ENCODE data around the gene NEK11.
A peak's percentile ranks its signal among the peaks of the same experiment; 100 is the strongest.

NEK11 gene

DNA sequence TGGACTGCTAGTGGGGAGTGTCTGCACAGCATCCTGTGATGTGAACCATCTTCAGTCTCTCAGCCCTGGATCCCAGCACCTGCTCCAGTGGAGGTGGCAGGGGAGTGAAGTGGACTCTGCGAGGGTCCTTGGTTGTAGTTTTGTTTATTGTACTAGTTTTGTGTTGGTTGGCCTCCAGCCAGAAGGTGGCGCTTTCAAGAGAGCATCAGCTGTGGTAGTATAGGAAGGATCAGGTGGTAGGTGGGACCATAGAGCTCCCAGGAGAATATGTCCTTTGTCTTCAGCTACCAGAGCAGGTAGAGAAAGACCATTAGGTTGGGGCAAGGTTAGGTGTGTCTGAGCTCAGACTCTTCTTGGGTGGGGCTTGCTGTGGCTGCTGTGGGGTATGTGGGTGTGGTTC is 20.9 kb downstream of the NEK11 start:
- peak; percentile 32 for DNase-seq

DNA sequence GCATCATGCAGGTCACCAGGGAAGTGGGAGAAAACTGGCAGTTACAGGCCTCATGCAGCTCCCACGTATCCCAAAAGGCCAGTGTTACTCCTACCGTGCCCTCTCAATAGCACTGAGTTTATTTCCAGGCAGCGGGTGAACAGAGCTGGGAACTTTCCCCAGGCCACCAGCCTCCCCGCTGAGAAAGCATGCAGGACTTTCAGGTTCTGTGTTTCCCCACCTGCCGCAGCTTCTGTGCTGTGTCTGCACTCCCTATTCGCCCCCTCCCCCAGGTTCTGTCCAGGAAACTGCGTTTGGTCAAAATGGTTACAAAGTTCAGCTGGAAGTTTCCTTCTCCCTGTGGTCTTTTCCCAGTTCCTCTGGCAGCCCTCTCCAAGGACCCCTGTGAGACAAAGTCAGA is 21.4 kb downstream of the NEK11 start:
- DNase-seq: no peak

DNA sequence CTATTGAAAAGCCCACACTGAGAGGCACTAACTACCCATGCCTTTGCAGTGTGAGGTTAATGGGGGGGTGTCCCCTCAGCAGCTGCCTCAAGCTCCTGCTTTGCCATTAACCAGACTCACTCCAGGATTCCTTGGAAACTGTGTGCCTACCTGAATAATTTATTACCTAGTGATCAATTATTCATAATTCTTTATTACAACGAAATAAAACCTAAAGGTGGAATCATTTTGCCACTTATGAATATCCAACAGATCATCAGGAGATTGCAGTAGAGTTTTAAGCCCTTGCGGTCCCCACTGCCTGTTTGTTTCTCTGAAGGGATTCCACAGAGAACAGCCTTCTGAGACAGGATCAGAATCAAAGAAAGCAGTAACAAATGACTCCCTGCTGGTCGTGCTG is 23.3 kb downstream of the NEK11 start:
- DNase-seq: no peak

- peak; percentile 14 for DNase-seq
Measured at GRCh38 chr3:131053043-131053859, 26.6 kb downstream of the NEK11 start.

DNA sequence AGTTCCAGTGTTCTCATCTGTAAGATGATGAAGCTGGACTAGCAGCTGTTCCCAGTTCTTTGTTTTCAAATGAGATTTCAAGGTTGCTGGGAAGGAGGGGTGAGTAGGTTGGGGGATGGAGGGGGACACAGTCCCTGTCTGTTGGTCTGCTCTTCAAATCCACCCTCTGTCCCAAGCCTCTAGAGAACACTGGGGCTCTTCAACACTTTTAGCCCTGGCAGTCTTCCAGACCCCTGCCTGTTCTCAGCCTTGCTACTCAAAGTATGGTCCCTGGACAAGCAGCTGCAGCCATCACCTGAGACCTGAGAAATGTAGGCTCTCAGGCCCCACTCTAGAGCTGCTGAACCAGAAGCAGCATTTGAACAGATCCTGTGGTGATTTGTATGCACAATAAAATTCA is 41.3 kb downstream of the NEK11 start:
- peak; percentile 69 for DNase-seq

- DNase-seq: no peak
Measured at GRCh38 chr3:131072099-131072559, 45.5 kb downstream of the NEK11 start.

GRCh38 chr3:131072845-131073244 is 46.2 kb downstream of the NEK11 start:
- no peak for DNase-seq

DNA sequence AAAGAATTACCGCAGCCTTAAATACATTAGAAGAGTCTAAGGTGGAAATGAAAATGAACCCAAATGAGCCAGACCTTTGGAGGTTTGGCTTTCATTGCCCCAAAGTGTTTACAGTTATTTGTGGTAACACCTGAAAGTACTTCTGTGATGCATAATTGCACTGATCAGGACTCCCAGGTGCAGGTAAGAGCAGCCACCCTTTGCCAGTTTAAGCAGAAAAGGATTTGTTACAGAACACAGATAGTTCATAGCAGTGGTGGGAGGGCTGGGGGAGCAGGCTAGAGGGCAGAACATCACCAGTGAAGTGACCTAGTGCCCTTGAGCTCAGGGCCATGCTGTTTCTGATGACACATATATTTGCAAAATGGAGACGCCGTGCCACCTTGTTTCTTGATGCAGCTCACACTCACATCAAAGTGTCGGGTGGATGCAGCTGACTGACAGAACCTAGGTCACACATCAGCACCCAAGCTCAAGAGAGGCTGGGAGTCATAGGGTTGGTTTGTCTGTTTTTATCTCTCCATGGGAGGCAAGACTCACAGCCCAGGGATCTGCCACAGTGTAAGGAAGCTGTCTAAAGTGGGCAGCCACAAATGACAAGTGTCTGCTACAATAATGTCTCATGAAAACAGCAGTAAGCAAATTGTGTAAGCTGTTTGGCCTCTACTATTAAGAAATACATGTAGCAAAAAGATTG is 49.1 kb downstream of the NEK11 start:
- DNase-seq: no peak

GRCh38 chr3:131077904-131078303 is 51.2 kb downstream of the NEK11 start:
- DNase-seq: no peak

GRCh38 chr3:131079086-131079485 is 52.4 kb downstream of the NEK11 start:
- DNase-seq: no peak

GRCh38 chr3:131081224-131081623 is 54.5 kb downstream of the NEK11 start:
- no peak for DNase-seq

GRCh38 chr3:131082246-131082645 is 55.6 kb downstream of the NEK11 start:
- DNase-seq: no peak

DNA sequence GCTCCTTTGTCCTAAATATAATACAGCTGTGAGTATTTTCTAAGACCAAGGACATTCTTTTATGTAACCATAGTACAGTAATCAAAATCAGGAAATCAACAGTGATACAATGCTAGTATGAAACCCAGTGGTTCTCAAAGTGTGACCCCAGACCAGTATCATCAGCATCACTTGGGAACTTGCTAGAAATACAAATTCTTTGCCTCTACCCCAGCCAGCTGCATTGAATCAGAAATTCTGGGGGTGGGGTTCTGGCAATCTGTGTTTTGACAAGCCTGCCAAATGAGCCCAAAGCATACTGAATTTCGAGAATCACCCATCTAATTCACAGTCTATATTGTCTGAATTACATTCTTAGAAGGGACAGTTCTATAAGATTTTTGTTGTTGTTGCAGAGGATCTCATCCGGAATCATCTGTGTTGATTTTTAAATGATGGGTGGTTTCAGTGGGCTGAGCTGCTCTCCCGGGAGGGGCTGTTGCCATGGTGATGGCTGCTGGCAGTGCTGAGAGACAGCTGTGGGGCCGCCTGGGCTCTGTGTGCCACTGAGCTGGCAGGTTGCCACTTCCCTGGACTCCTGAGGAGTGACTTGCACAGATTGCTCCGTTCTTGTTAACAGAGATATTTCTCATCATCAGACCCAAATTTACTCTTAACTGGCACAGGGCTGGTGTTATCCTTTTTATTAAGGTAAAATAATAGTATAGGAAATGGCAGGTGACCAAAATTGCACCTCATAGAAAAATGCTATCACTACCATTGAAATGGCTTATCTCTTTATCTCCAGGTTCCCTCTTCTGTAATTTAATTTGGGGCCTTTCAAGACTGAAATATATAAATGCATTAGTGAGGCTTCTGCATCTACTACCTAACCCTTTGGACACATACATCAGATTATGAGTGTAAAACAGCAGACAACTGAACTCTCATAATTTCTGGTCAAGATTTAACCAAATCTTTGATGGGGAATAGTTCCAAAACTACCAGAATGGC is 56.5 kb downstream of the NEK11 start:
- peak; percentile 84 for DNase-seq

DNA sequence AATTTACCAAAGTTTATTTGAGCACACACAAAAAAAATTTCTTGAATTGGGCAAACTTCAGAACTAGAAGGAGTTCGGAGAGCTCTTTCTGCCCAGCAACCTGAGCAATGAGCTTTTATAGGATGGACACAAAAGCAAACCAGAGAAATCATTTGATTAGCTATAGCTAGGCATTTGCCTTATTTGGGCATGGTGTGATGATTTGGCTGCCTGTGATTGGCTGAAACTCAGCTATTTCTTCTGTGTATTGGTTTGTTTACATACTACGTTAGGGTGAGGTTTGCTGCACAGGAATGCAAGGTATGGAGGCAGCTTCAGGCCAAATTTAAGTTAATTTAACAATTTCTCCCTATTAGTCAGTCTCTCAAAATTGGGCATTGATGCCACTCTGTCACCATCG is 65.1 kb downstream of the NEK11 start:
- peak; percentile 13 for DNase-seq

DNA sequence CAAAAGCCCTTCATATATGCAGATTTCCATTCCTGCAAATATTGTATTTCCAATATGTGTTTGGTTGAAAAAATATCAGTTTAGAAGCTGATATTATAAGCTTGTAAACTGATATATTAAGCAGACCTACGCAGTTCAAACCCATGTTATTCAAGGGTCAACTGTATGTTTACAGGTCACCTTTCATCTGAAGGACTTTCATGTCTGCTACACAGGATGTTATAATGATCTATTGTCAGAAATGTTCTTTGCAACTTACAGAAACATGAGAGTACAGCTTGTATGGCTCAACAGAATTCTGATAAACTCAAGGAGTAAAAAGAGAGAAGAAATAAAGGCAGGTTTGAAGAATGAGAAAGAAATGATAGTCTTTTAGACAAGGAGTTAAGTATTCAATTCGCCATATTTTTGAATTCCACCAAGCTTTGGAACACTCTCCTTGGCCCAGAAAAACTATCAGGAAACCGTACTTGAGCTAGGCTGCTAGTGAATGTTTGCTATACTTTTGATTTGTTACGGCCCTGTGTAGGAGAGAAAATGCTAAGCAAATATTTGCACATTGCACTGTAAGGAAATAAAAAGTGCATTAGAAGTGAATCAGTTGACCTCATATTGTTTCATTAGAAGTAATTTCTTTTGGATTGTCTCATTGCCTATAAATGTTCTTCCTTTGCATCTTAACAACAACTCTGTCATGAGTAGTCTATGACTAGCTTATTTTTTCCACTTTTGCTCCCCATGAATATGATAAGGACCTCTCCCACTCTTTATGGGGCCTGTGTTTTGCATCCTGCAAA is 81.2 kb downstream of the NEK11 start:
- no peak for DNase-seq

DNA sequence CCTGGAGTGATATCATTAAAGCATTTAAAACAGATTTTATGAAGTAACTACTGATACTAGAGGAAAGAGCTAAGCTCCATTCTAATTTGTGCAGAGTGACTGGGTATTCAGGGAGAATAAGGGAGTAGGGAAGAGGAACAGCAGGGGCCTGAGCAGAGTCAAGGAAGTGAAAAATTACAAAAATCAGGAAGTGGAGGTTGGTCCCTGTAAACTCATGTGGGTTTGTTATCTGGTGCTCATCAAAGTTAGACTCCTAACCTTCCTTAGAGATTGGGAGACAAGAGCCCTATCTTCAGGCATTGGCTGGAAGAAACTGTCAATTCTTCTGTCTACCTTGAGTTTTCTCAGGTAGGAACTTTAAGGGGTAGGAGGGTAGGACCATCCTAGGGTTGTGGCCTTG is 82.5 kb downstream of the NEK11 start:
- DNase-seq: no peak

DNA sequence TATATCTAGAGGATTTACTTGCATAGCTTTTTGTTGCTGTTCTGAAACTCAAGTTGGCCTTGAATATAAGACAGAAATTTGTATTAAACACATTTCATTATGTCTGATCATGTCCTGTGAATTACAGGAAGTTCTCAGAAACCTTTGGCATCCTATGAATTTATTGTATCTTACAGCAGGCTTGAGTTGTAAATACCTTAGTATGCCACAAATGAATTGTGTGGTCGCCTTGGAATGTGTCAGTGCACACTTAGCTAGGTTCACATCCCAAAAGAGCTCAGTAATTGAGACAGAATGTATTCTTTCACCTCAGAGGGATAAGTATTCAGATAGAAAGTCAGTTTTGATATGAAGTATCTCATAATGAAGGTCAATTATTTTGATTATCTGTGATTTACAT is 83.4 kb downstream of the NEK11 start:
- DNase-seq: no peak

DNA sequence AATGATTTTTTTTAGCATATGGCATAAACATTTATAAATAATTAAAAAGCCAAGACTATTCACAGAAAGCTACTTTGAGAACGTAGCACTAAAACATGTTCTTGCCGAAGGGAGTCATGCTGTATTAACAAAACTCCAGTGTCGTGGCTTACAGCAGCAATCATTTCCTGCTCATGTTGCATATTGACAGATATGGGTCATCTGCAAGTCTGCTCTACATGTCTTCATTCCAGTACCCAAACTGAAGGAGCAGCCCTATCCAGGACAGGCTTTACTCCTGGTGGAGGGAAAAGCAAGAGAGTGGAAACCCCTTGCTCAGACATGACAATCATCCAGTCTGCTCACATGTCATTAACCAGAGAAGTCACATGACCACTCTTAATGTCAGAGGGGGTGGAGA is 87.6 kb downstream of the NEK11 start:
- DNase-seq: no peak

DNA sequence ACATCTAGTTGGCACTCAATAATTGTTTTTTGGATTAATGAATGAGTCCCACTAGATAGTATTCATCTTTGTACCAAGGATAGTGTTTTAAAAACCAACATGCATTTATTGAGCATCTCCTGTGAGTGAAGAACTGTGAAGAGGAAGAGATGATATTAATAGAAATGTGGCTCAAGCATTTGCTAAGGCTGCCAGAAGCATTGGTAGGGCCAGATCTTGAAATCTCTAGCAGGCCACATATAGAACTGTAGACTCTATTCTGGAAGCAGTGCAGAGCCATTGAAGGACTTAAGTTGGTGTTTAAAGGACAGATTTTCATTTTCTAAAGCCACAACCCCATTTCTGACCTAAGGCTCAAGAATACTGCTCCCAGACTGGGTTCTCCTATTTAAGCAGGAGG is 99.0 kb downstream of the NEK11 start:
- DNase-seq: no peak

DNA sequence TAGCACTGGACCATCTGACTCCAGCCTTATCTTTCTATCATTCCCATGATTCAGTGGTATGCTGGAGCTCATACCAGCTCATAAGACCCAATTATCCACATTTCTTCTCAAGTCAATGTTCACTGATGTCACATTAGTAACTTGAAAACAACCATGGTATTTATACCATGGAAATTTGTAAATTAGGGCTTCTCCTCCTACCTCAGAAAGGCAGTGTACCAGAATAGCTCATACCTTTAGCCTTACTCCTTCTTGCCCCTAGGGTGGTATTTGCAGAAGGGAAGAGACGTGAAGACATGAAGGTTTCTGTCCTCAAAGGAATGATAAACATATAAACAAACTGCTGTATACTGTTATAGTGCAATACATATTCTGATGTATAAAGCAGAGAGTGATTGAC is 114.2 kb downstream of the NEK11 start:
- DNase-seq: no peak

DNA sequence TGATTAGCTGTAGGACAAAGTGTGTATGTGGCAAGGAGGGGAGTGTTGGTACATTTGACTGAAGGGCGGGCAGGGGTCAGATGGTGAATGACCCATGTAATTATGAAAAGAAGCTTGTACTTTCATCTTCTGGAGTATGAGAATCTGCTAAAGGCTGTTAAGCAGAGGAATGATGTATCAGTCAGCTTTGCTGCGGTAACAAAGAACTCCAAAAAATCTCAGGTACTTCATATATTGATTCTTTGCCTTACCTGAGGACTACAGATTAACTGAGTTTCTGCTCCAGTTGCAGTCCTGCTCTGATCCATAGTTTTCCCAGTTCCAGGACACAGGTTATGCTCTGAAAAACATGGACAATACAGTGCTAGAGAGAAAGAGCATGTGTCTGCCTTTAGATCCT is 115.1 kb downstream of the NEK11 start:
- no peak for DNase-seq

GRCh38 chr3:131142580-131142979 is 115.9 kb downstream of the NEK11 start:
- DNase-seq: no peak

Measured in NCI-H82 (cell line).